GM12875 (cell line): ENCODE measurements around the gene DCAF5.

ENCODE experiments used
- H3K4me3 ChIP-seq: one replicate; pipeline ENCODE4 v1.5.1; 2011; ENCODE audit warnings: low read depth, low read length, control low read depth
- TF ChIP-seq, protein P1 (sequence below): IDR thresholded peaks from 2 replicates; pipeline ENCODE4 v1.5.1; 2011; ENCODE audit warnings: low read depth, mild to moderate bottlenecking, control low read depth, inconsistent platforms, low read length, moderate library complexity, borderline replicate concordance; ENCODE audit not compliant: insufficient read depth

Gene DCAF5

DNA sequence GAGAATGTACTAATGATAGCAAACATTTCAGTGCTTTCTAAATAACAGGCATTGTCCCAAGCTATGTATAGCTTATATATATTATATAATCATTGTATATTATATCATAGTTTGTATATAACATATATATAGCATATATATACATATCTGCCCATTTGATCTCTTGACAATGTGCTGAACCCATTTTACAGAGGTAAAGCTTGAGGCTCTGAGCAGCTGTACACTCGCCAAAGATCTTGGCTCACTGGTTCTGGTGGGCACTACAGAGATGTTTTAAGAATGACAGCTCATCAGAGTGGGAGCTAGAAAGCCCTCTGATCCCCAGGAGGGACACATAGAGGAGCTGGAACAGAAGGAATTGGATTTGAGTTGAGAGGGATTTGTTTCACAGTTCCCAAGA, 105.7 kb downstream of the DCAF5 start:
- TF ChIP-seq, protein P1, sequence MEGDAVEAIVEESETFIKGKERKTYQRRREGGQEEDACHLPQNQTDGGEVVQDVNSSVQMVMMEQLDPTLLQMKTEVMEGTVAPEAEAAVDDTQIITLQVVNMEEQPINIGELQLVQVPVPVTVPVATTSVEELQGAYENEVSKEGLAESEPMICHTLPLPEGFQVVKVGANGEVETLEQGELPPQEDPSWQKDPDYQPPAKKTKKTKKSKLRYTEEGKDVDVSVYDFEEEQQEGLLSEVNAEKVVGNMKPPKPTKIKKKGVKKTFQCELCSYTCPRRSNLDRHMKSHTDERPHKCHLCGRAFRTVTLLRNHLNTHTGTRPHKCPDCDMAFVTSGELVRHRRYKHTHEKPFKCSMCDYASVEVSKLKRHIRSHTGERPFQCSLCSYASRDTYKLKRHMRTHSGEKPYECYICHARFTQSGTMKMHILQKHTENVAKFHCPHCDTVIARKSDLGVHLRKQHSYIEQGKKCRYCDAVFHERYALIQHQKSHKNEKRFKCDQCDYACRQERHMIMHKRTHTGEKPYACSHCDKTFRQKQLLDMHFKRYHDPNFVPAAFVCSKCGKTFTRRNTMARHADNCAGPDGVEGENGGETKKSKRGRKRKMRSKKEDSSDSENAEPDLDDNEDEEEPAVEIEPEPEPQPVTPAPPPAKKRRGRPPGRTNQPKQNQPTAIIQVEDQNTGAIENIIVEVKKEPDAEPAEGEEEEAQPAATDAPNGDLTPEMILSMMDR: no peak
- no peak overlapping the region for H3K4me3 ChIP-seq

DNA sequence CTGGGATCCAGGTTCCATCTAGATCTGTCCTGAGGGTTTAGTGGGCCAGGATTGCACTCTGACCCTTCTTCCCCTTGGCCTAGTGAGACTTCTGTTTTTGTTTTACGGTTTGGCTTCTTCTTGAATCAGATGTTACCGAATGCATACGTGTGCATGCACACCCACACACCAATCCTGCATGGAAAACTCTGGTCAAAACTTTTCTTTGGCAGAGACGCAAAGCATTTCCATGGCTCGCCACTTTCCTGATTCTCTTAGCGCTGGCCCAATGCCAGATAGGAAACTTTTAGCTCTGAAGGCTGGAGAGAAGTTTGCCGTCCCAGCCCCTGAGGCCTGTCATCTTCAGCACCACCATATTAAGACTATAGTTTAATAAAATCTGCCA, 106.5 kb downstream of the DCAF5 start:
- no peak overlapping the region for H3K4me3 ChIP-seq
- TF ChIP-seq, protein P1: no peak

DNA sequence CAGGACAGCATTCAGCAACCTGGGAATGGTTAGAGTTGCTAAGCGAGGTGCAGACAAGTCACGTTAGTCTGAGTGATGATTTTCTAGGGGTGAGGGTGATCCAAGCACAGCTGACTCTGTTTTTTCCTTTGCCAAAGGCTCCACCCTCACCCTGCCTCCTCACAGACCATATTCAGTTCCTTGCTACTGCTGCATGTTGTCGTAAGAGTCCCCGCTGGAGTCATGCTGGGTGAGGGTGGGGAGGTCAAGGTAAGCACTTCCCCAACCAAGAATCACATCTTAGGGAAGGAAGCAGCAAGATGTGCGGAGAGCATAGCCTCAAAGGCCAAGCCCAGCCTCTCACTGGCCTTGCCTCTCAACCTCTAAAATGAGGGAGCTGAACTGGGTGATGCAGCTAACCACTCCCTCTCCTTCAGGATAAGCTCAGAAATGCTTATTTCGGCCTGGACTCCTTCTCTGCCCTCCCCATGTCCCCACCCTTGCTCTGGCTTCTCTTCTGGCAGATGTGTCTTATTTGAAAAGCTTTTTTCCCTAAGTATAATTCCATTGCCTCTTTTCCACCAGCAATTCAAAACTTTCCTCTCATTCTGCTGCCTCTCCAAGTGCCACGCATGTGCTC, 107.0 kb downstream of the DCAF5 start:
- no peak overlapping the region for H3K4me3 ChIP-seq
- TF ChIP-seq, protein P1: no peak

DNA sequence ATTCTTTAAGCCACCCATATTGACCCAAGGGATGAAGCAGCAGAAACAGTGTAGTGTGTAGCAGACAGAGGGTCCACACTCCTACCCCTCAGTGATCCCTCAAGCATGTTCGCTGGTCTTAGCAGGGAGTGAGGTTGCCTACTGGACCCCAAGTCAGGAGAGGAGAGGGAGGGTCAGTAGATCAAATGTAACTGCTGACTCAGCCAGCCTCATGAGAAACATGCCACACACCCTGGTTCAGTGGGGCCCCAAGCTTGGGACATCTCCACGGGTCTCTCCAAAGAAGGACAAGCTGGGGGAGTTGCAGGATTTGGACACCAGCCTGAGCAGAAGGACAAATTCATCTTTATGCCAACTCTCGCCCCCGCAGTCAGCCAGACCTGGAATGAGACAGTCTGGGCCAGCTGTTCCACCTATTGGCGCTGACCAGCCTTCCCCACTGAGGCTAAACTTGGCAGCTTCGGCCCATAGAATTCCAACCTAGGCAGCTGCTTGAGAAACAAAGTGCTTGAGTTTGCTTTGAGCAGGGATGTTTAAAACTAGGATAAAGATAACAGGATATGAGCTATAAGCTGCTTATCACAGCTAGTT, 107.9 kb downstream of the DCAF5 start:
- TF ChIP-seq, protein P1: no peak

DNA sequence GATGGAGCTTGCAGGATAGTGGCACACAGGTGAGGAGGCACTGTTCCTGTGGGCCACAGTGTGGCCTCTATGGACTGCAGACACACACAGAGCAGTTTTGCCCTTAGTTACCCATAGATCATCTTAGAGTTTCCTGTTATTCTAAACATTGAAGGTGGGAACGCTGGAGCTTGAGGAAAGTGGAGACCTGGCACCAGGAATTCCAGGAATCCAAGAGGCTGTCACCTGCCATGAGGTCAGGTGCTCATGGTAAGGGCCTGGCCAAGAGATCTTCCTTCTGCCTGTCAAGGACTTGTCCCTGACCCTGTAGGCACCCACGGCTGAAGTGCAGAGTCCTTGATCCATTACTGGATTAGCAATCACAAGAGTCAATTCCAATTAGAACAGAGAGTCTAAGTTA, 108.6 kb downstream of the DCAF5 start:
- no peak overlapping the region for H3K4me3 ChIP-seq

More for the DNA sequence above, 107.9 kb downstream of the DCAF5 start:
- H3K4me3 ChIP-seq: no peak overlapping the region

DNA sequence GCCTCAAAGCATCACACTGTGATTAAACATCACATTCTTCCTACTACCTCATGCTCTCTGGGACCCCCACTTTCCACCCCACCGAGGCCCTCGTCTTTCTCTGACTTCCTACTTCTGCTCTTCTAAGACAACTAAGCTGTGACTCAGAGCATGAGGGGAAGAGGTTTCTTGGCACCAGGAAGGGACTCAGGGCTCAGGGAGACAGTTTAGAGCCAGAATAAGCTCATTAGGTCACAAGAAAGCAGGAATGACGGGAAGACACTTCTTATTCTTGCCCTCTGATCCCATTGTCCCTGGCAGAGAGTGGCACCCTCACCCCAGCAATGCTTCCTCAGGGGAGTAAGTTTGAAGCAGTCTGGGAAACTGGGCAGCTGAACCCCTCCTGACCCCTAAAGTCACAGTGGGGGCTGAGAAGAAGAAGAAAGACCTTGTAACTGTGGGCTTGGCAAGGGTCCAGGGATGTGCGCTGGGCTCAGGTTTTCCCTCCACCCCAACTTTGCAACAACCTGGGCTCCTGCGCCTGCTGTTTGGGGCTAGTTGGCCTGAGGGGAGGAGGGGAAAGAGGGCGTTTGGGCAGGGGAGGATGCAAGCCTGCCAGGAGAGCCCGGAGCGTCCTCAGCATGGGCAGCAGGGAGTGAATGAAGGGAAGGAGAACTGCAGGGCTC, 109.2 kb downstream of the DCAF5 start:
- no peak overlapping the region for H3K4me3 ChIP-seq
- TF ChIP-seq, protein P1: no peak

More for the DNA sequence above, 108.6 kb downstream of the DCAF5 start:
- TF ChIP-seq, protein P1: no peak
